Activated CD4-positive, CD25-positive, alpha-beta regulatory T cell treated with anti-CD3 and anti-CD28 coated beads, Interleukin-2, amount 50 U/mL, for 24 hours (primary cell): Measurements from ENCODE around the gene LRRC26.

Experiments
- ATAC-seq, 2 donors: fragments of 150-1000 bp; cut with Tn5 transposase; one replicate each; pipeline ENCODE4 v1.10.0; 2021; ENCODE audit warnings: mild to moderate bottlenecking in 1 of 2, moderate library complexity in 1 of 2

LRRC26 gene

DNA sequence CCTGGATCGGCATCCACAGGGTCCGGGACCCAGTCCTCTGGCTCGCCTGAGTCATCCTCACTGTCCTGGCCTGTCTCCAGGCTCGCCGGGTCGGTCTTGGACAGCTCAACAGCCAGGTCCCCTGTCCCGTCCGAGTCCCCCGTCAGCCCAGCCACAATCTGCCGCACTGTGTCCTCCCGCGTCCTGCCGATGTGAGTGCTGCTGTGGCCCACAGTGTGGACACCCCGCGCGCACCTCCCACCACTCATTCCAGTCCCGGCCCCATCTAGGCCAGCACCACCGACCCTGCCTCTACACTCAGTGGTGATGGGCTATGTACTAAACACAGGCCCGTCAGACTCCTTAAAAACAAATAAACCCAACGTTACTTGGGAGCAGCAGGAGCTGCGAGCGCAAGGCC, 11.8 kb upstream of the LRRC26 start:
- no peak for ATAC-seq

DNA sequence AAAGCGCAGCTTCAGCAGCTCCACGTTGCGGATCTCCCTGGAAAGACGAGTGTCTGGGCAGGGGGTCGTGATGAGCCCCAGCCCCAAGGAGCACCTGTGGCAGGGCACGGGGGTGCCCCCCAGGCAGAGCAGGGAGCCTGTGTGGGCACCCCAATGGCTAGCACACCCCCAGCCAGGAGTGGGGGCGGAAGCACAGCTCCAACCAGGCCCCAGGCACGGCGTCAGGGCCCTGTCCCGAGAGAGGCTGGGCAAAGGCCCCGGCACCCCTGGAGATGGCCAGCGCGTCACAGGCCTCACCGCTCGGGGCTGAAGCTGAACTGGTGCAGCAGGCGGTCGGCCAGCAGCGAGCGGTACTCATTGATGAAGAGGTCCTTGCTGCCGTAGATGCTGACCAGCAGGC, 10.6 kb upstream of the LRRC26 start:
- ATAC-seq, result no peak

DNA sequence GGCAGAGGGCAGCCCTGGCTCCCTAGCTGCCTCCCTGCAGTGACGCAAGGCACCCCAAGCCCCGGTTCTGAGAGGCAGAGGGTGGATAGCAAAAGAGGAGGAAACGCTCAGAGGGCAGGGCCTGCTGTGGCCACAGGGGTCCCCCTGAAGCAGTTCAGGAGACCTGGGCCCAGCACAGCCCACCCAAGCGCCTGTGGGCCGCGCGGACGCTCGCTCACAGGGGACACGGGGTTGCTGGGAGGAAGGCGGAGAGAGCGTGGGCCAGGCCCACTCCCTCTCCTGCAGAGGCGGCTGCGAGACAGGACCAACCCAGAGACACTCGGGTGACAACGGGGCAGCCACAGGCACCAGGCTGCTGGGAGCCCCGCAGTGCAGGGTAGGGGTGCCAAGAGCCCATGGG, 9.9 kb upstream of the LRRC26 start:
- no peak for ATAC-seq

DNA sequence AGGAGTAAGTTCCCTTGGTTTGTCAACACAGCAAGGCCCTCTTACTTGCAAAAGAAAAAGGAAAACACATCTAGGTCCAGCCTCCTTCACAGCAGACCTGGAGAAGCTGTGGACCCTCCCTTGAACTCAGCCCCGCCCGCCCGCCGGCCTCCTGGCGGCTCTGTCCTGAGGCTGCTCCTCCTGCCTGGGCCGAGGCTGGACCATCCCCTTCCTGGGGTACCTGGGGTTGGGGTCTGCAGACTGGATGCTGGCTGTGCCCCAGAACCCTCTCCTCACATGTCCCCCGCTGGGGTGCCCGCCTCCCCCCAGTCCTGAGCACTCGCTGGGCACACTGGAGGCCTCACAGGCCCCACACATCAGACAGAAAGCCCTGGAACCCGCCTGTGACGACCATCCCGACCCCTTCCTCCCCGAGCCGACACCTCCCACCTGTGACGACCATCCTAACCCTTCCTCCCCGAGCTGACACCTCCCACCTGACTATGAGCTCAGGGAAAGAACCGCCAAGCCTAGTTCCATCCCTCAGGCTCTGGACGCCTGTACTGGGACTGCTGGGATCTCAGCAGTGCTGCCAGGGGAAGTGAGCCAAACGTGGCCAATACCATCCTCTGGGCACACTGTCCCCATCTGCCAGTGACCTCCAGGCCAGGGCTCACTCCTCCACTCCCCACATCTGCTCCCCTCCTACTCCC, 9.2 kb upstream of the LRRC26 start:
- ATAC-seq, result no peak

DNA sequence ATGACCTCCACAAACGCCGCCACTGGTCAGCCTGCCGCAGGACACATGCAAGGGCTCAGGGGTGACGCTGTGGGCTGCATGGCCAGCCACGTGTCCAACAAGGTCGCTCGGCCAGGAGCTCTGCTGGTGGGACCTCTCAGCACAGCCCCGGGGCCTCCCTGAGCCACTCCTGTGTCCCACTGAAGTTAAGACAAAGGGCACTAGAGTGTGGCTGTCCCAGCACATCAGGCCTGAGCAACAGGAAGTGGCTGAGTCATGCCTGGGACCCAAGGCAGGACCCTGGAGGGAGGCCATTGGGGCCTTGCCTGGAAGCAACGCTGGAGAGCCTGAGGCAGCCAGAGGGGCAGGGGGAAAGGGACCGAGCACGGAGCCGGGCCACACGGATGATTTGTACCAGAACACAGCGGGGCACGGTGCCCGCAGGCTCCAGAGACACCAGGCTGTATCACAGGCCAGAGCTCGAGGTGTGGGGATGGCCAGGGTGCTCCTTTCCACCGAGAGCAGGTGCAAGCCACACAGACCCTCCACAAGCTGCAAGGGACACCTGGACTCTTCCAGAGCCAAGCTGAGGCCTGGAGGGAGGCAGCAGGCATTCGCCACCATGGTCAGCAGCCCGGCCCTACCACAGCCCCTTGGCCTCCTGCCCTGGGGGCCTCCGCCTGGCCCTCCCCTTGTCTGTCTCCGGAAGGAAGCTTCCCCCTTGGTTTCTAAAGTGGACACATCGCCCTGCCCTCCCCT, 8.5 kb upstream of the LRRC26 start:
- ATAC-seq, result no peak

DNA sequence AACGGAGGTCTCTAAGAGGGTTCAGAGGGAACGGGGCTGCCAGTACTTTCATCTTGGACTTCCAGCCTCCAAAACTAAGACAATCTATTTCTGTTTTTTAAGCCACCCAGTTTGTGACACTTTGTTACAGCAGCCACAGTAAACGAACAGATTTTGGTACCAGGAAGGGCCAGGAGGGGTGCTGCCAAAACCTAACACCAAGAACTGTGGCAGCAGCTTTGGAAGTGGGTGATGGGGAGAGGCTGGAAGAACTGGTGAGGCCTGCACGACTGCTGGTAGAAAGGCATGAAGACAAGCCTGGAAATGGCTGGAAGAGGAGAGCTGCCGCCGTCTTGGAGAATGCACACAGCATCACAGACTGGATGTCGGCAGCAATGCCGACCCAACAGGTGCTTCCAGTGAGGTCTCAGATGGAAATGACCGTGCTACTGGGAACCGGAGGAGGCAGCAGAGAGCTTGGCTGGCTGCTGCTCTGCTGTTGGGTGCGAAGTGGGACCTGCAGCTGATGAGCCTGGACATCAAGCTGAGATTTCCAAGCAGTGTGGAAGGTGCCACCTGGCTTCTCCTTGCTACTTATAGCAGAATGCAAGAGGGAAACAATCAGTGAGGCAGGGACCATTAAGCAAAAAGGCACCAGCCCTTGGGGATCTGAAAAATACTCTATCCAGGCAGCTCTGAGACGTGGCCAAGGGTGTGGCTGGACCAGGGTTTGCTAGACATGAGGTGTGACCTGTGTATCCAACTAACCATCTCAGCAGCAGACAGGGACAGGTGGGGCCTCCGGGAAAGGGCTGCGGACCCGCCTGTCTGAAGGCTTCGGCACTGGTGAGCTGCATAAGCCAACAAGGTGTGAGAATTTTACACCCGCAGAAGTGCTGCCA, 6.7 kb upstream of the LRRC26 start:
- peak in 1 of 2 donors; percentile 54 for ATAC-seq

DNA sequence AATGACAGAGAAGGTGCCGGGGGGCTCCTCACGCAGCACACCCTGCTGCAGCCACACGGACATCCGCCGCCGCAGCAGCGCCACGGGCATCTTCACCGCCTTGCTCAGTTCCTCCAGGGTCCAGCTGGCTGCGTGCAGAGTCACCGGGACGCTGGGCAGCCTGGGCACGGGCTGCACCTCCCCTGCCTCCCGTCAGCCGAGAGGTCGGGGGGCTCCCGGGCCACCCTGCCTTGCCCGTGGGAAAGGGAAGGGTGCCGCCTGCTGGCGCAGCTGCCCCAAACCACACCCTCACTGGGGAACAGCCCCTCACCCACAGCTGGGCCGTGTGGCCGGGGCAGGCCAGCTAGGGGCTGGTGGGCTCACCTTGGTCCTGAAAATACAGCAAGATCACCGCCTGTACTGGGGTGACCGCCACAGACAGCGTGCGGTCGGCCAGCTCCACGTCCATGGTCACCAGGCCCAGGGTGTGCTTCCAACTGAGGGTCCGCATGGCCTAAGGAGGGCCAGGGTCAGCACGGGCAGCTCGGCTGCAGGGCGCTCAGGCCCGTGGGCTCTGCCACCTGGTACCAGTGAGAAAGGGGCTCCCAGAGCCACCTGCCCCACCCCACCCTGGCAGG, 5.6 kb upstream of the LRRC26 start:
- peak in 1 of 2 donors; percentile 12 for ATAC-seq

DNA sequence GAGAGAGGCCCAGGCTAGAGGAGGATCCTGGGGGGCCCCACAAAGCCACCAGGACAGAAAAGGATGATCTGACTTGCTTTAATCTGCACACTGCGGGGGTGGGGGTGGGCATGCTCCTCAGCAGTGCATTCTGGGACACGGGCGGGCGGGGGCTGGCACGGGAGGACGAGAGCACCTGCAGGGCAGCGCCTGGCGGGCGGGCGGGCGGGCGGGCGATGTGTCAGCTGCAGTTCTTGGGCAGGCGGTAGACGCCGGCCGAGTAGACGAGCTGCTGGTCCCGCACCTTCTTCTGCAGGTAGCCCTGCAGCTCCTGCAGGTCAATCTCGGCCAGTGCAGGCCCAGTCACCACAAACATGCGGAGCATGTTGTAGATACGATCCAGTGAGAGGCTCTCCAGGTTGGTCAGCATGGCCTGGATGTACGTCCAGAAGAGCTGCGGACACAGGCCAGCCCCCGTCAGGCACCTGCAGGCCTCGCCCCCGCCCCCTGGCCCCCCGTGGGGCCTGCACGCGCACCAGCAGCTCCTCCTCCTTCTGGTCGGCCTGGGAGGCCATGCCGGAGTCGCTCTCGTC, 5.0 kb upstream of the LRRC26 start:
- ATAC-seq, result no peak

DNA sequence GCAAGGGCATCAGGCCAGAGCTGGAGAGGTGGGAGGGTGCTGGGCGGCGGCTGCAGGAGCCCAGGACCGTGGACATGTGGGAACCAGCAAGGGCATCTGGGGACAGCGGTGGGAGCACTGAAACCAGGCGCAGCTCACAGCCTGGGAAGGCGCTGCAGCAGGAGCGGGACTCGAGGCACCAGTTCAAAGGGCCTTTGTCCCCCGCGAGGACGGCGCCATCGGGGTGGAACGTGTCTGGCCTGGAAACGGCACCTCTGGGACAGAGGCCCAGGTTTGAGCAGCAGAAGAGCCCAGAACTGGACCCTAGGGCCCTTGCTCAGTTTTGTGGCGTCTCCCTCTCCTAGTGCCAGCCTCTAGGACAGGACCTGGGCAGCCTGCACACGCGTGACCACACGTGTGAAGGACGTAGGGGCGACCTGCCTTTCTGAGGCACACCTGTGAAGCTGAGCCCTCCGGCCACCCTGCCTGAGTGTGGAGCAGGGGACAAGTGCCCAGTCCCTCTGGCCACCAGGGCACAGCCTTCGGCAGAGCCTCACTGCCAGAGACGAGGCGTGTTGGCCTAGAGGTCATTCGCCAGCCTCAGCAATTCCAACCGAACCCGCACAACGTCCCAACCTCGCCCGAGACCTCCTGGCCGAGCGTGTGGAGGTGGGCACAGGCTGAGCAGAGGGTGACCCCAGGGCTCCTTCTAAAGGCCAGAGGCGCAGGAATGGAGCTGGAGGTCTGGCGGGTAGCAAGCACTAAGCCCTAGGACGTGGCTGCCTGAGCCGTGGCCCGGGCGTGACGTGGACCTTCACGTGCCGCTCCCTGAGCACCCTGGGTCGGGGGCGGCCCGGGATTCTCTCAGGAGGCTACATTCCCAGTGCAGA, 4.2 kb upstream of the LRRC26 start:
- no peak for ATAC-seq

DNA sequence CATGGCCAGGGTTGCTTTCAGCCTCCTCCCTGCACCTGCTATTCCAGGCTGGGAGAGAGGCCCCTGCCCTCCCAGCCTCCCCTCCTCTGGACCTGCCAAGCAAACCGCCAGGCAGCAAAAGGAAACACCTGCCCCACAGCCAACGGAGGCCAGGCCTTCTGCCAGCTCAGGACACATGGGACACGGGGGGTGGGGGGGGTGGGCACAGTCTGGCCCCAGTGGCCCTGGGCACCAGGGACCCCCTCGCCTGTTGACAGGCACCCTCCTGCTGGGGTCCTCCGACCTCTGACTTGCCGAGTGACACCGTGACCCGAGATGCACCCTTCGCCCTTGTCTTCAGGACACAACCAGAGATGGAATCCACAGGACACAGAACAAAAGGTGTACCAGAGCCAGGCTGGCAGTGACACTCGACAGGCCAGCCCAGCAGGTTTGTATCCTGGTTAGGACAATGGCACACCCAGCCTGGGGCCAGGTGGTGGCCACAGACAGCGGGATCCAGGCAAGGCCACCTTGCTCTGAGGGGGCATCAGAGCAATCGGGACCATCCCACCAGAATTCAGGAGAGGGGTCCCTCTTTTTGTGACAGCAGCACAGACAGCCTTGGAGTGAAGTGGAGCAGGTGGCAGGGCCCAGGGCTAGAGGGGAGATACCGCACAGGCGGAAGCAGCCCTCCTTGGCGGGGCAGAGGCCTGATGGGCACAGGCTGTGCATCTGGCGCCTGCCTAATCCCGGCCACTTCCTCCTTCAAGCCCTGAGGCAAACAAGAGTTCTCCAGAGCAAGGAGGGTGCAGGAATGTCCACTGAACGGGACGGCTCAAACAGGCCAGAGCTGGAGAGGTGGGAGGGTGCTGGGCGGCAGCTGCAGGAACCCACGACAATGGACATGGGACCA, 3.3 kb upstream of the LRRC26 start:
- no peak for ATAC-seq

DNA sequence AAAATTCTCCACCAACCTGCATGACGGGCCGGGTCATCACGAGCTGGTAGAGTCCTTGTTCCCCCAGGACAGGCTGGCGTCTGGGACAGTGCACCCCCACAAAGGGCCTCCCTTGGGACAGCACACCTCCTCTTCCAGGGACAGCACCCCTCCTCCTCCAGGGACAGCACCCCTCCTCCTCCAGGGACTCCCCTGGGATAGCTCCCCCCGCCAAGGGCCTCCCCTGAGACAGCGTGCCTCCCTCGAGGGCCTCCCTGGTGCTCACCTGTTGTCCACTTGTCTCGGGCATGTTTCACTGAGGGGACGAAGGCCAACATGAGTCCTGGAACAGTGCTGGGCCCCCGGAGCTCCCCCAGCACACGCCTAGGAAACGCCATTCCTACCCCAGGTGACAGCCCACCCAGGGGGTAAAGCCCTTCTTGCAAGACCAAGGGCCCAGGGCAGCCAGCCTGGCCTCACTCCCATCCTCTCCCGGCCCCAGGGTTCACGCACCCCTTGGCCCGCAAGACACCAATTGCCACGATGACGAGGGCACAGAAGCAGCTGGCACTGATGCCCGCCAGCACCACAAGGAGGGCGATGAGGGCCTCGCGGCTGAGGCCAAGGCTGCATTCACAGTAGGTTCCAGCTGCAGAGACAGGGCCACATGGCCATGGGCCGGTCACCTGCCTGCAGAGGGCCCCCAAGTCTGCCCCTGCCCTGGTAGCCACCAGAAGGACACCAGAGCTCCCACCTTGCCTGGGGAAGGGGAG, 1.5 kb upstream of the LRRC26 start:
- no peak for ATAC-seq

DNA sequence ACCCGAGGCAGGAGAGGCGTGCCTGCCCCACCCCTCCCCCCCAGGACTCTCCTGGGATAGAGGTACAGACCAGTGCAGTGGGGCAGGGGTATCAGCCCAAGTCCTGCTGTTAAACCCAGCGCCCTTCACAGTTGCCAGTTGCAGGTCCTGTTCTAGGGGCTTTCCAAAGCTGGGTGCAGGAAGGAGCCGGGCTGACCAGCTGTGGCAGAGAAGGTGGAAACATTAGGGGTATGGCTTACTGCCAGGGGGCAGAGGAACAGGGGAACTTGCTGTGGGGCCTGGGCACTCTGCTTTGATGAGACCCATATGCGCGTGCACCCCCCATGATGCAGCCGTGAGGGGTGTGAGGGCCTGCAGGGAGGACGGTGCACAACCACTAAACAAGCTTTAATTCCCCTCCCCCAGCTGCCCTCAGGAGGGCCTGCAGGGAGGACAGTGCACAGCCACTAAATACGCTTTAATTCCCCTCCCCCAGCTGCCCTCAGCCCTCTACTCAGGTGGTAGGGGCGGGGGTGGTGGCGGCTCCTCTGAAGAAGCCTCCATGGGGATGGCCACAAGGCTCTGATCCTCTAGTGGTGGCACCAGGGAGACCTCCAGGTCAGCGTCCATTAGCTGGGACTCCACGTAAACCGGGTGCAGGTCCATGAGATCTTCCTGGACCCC, 766 bp upstream of the LRRC26 start:
- ATAC-seq, result no peak

DNA sequence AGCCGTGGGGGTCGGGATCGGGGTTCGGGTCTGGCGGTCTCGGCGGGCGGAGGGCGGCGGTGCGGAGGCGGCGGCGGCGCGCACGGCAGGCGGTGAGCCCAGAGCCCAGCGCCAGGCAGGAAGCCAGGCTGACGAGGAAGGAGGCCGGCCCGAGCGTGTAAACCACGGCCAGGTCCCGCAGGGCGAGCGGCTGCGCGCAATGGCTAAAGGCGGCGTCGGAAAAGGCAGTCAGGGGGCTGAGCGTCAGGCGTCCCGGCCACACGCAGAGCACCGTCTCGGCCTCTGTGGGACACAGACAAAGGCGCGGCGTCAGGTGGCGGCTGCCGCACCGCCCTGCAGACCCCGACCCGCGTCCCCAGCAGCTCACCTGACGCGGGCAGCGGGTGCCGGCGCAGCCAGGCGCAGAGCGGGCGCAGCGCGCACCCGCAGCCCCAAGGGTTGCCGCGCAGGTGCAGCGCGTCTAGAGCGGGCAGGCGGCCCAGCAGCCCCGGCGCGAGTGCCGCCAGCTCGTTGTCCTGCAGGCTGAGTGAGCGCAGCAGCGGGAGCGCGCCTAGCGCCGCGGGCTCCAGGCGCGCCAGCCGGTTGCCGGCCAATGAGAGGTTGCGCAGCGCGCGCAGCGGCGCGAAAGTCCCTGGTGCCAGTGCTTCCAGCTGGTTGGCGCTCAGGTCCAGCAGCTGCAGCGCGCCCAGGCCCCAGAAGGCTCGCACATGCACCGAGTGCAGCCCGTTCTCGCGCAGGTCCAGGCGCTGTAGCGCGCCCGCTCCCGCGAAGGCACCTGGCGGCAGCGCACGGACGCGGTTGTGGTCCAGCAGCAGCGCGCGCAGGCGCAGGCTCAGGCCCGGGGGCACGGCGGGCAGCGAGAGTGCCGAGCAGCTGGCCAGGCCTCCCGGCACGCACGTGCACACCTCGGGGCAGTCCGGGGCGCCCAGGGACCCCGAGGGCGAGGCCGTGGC, 671 bp downstream of the LRRC26 start:
- peak; percentile 13 to 15 for ATAC-seq

DNA sequence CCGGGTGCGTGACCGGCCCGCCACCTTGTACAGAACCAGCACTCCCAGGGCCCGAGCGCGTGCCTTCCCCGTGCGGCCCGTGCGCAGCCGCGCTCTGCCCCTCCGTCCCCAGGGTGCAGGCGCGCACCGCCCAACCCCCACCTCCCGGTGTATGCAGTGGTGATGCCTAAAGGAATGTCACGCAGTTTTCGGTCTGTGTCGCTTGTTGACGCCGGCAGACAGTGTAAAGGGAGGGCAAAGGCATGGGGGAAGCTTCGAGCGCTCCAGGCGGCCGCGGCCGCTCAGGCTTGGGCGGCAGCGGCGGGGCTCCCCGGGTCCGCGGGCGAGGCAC, 1.3 kb downstream of the LRRC26 start:
- peak; percentile 14 to 29 for ATAC-seq

DNA sequence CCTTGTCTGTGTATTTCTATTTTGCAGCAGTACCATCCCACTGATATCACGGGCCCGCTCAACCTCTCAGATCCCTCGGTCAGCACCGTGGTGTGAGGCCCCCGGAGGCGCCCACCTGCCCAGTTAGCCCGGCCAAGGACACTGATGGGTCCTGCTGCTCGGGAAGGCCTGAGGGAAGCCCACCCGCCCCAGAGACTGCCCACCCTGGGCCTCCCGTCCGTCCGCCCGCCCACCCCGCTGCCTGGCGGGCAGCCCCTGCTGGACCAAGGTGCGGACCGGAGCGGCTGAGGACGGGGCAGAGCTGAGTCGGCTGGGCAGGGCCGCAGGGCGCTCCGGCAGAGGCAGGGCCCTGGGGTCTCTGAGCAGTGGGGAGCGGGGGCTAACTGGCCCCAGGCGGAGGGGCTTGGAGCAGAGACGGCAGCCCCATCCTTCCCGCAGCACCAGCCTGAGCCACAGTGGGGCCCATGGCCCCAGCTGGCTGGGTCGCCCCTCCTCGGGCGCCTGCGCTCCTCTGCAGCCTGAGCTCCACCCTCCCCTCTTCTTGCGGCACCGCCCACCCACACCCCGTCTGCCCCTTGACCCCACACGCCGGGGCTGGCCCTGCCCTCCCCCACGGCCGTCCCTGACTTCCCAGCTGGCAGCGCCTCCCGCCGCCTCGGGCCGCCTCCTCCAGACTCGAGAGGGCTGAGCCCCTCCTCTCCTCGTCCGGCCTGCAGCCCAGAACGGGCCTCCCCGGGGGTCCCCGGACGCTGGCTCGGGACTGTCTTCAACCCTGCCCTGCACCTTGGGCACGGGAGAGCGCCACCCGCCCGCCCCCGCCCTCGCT, 1.9 kb downstream of the LRRC26 start:
- peak; percentile 7 to 10 for ATAC-seq

DNA sequence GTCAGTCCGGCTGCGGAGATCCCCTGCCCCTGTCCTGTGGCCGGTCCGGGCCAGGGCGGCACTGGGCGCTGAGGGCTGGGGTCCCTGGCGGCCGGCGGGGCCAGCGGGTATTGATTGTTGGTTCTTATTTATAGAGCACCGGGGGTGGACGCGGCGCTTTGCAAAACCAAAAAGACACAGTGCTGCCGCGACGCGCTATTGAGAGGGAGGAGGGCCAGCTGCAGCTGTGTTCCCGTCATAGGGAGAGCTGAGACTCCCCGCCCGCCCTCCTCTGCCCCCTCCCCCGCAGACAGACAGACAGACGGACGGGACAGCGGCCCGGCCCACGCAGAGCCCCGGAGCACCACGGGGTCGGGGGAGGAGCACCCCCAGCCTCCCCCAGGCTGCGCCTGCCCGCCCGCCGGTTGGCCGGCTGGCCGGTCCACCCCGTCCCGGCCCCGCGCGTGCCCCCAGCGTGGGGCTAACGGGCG, 2.5 kb downstream of the LRRC26 start:
- ATAC-seq, result no peak
